ENCODE results near the gene CHIC2. TPM values are rescaled to one million over a fixed set of nuclear protein-coding genes. Genes with fewer than 3 reads are reported as not detected.

CHIC2 gene
- total RNA-seq, 2 donors from 2014 or later, result 10.2 to 14.4 TPM

DNA sequence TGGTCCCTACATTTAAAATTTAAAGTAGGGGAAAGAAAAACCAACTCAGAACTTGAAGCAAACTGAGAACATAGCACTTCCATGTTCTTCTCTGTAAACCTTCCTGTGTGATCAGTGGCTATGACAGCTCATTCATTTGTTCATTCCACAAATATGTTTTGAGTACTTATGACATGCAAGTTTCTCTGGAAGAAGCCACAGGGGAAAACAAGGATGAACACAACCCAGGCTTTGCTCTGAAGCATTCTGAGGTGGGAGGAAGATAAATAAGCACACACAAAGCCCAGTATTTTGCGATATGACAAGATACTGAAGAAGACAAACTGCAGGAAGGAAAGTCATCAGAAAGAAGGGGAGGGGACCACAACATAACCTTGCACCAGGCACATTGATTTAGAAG is 96.4 kb downstream of the CHIC2 start:
- no peak for TF ChIP-seq CTCF (conservative IDR thresholded peaks at IDR 0.05)
- Histone ChIP-seq H3K9ac (ENCODE audit: extremely low read depth, low read length, poor library complexity, severe bottlenecking) (no peak overlapping the region), H3K36me3 (ENCODE audit: control insufficient read depth, insufficient read depth, low read length) (no peaks in the 10 kb centered on the region), H3K9me3 (ENCODE audit: control insufficient read depth, low read length) (no peaks in the 10 kb centered on the region), H3K27me3 (ENCODE audit: control insufficient read depth, insufficient read depth, low read length, poor library complexity, severe bottlenecking) (peaks cover 19% of the 10 kb centered on the region), H3K27ac (ENCODE audit: low read depth, low read length) (no peak overlapping the region), H3K4me3 (ENCODE audit: low read length) (no peak overlapping the region), H3K4me1 (ENCODE audit: control insufficient read depth, insufficient read depth, low read length) (peaks cover 5% of the 10 kb centered on the region)
- no peaks in the 10 kb centered on the region for H3K36me3 Mint-ChIP-seq (ENCODE audit: low read depth)
- no peak for DNase-seq
- peaks cover 14% of the 10 kb centered on the region for H3K4me1 Mint-ChIP-seq
- H3K9me3 Mint-ChIP-seq, result no peaks in the 10 kb centered on the region
- WGBS, 2 experiments (ENCODE audit: insufficient coverage in 1 of 2, insufficient read length in 1 of 2), result 91 to 100% methylated on average over 1 of the region's 1 CpG
- peaks cover 25% of the 10 kb centered on the region for H3K27me3 Mint-ChIP-seq (ENCODE audit: insufficient read depth)
- no peak overlapping the region for H3K27ac Mint-ChIP-seq
- H3K4me3 Mint-ChIP-seq, result no peak overlapping the region

DNA sequence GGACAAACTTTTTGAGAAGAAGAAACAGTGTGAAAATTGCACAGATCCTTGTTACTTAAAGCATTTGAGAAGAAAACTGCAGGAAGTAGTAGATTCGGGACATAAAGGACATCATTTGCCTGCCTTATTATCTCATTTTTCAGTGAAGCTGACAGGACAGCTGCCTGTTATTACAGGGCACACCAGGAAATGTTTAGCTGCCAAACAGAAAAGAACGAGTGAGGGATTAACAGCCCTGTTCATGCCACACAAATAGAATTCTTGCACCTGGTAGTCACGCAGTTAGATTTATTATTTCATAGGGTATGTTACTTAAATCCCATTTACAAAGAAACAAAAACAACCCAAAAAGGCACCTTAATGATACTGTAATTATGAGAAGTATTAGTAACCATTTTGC is 100.6 kb downstream of the CHIC2 start:
- 57 to 71% methylated on average over 1 to 2 of the region's 3 CpGs for WGBS, 2 experiments (ENCODE audit: insufficient coverage in 1 of 2, insufficient read length in 1 of 2)
- H3K4me1 ChIP-seq (ENCODE audit: control insufficient read depth, insufficient read depth, low read length), result peaks cover 5% of the 10 kb centered on the region
- H3K36me3 Mint-ChIP-seq (ENCODE audit: low read depth), result no peaks in the 10 kb centered on the region
- peaks cover 21% of the 10 kb centered on the region for H3K4me1 Mint-ChIP-seq
- no peak for TF ChIP-seq CTCF (conservative IDR thresholded peaks at IDR 0.05)
- H3K9ac ChIP-seq (ENCODE audit: extremely low read depth, low read length, poor library complexity, severe bottlenecking), result no peak overlapping the region
- no peak for DNase-seq
- H3K27ac ChIP-seq (ENCODE audit: low read depth, low read length), result no peak overlapping the region
- H3K36me3 ChIP-seq (ENCODE audit: control insufficient read depth, insufficient read depth, low read length), result no peaks in the 10 kb centered on the region
- H3K4me3 Mint-ChIP-seq, result no peak overlapping the region
- no peaks in the 10 kb centered on the region for H3K9me3 Mint-ChIP-seq
- no peaks in the 10 kb centered on the region for H3K9me3 ChIP-seq (ENCODE audit: control insufficient read depth, low read length)
- H3K27me3 ChIP-seq (ENCODE audit: control insufficient read depth, insufficient read depth, low read length, poor library complexity, severe bottlenecking), result peaks cover 19% of the 10 kb centered on the region
- H3K27me3 Mint-ChIP-seq (ENCODE audit: insufficient read depth), result peaks cover 25% of the 10 kb centered on the region
- H3K4me3 ChIP-seq (ENCODE audit: low read length), result no peak overlapping the region
- H3K27ac Mint-ChIP-seq, result no peak overlapping the region

DNA sequence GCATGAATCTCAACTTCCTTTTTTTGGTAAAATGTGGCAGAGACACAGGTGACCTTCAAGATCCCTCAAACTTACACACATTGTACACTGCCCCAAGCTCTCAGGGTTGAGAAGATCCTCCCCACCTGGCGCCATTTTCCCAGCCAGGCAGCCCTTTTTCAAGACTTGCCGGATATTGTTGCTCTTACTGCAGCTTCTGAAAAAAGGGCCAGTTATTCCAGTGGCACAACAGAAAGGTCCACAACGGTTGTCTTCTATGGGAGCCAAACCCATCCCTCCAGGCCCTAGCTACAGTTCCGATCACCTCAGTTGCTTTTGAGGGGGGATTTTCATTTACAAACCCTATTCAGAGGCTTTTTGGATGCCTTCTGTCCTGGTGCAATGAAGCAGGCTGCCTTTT is 101.1 kb downstream of the CHIC2 start:
- Histone ChIP-seq H3K27me3 (ENCODE audit: control insufficient read depth, insufficient read depth, low read length, poor library complexity, severe bottlenecking) (peaks cover 19% of the 10 kb centered on the region), H3K36me3 (ENCODE audit: control insufficient read depth, insufficient read depth, low read length) (no peaks in the 10 kb centered on the region), H3K4me3 (ENCODE audit: low read length) (no peak overlapping the region), H3K9me3 (ENCODE audit: control insufficient read depth, low read length) (no peaks in the 10 kb centered on the region), H3K4me1 (ENCODE audit: control insufficient read depth, insufficient read depth, low read length) (peaks cover 5% of the 10 kb centered on the region), H3K9ac (ENCODE audit: extremely low read depth, low read length, poor library complexity, severe bottlenecking) (no peak overlapping the region), H3K27ac (ENCODE audit: low read depth, low read length) (no peak overlapping the region)
- Mint-ChIP-seq H3K4me3 (no peak overlapping the region), H3K4me1 (peaks cover 21% of the 10 kb centered on the region), H3K36me3 (ENCODE audit: low read depth) (no peaks in the 10 kb centered on the region), H3K9me3 (no peaks in the 10 kb centered on the region), H3K27me3 (ENCODE audit: insufficient read depth) (peaks cover 25% of the 10 kb centered on the region), H3K27ac (no peak overlapping the region)
- TF ChIP-seq CTCF (conservative IDR thresholded peaks at IDR 0.05), result no peak
- DNase-seq, result no peak
- 87 to 90% methylated on average over 3 to 4 of the region's 4 CpGs for WGBS, 2 experiments (ENCODE audit: insufficient coverage in 1 of 2, insufficient read length in 1 of 2)

Measured in endodermal cell (in vitro differentiated cells).